Calu3 (cell line): Measurements from ENCODE around the gene MOB3A. TPM values are rescaled to one million over a fixed set of nuclear protein-coding genes. Genes with fewer than 3 reads are reported as not detected.

Experiments used
- BruUV-seq: library from RNA; stranded (reverse); fragments of 400-500 nt; replicated peaks from 2 replicates; lab custom pipeline; 2021; lab: Mats Ljungman, UMichigan
- CTCF ChIA-PET: fragments of 300-600 bp; sonication (Branson Sonifier 250); formaldehyde crosslinking; loops from one replicate; lab custom pipeline; 2022; ENCODE audit warnings: antibody characterized with exemption; lab: Charles Lee
- DNase-seq: peaks from one replicate; pipeline ENCODE4 v3.0.0; 2022
- H3K27ac Mint-ChIP-seq: one replicate; pipeline ENCODE4 v1.8.0; 2022; ENCODE audit warnings: mixed read lengths; ENCODE audit not compliant: unreplicated experiment
- H3K27me3 Mint-ChIP-seq: one replicate; pipeline ENCODE4 v1.8.0; 2022; ENCODE audit warnings: mixed read lengths; ENCODE audit not compliant: unreplicated experiment
- H3K36me3 Mint-ChIP-seq: one replicate; pipeline ENCODE4 v1.8.0; 2022; ENCODE audit warnings: mild to moderate bottlenecking, moderate library complexity, mixed read lengths; ENCODE audit not compliant: insufficient read depth, unreplicated experiment
- H3K4me1 Mint-ChIP-seq: one replicate; pipeline ENCODE4 v1.8.0; 2022; ENCODE audit warnings: mild to moderate bottlenecking, low read depth, mixed read lengths; ENCODE audit not compliant: unreplicated experiment
- H3K4me3 Mint-ChIP-seq: one replicate; pipeline ENCODE4 v1.8.0; 2022; ENCODE audit warnings: mild to moderate bottlenecking, low read depth, moderate library complexity, mixed read lengths; ENCODE audit not compliant: unreplicated experiment
- H3K9me3 Mint-ChIP-seq: one replicate; pipeline ENCODE4 v1.8.0; 2022; ENCODE audit warnings: low read depth, mixed read lengths; ENCODE audit not compliant: unreplicated experiment
- CTCF ChIP-seq: fragments of 200-600 bp; IDR thresholded peaks from one replicate; pipeline ENCODE4 v1.8.0; 2022; ENCODE audit warnings: antibody characterized with exemption; ENCODE audit not compliant: unreplicated experiment
- intact Hi-C: fragments of 100-400 bp; cut with micrococcal nuclease; formaldehyde crosslinking; loops from one replicate; pipeline ENCODE4 v1.10.0; 2022; ENCODE audit not compliant: unreplicated experiment
- total RNA-seq: library from RNA; stranded (reverse); gene quantifications from 2 replicates; pipeline ENCODE4 v1.2.3, GENCODE V29; 2022

The MOB3A gene
- total RNA-seq, 1 experiment from 2014 or later, result 15.8 TPM

- Mint-ChIP-seq H3K4me1 (no peaks in the 10 kb centered on the region), H3K36me3 (peaks cover 46% of the 10 kb centered on the region), H3K27ac (peak overlapping the region; percentile 30), H3K9me3 (no peaks in the 10 kb centered on the region), H3K4me3 (no peak overlapping the region), H3K27me3 (no peaks in the 10 kb centered on the region)
- no peak for DNase-seq
- BruUV-seq, result no TSS peak
- CTCF ChIA-PET, result no interaction called here
- TF ChIP-seq CTCF, result no peak
- intact Hi-C loops, result no loop called here
Observed at GRCh38 chr19:2057484-2058469, 38.3 kb downstream of the MOB3A start.

- Mint-ChIP-seq H3K9me3 (no peaks in the 10 kb centered on the region), H3K4me1 (no peaks in the 10 kb centered on the region), H3K36me3 (peaks cover 42% of the 10 kb centered on the region), H3K27ac (no peak overlapping the region), H3K27me3 (no peaks in the 10 kb centered on the region), H3K4me3 (no peak overlapping the region)
- TF ChIP-seq CTCF, result no peak
- intact Hi-C loops, result no loop called here
- CTCF ChIA-PET, result interaction anchor here (0.6 kb wide), 1 partner anchor 77 kb away, joined by 3 read pairs; no protein-coding TSS in a partner anchor
- no TSS peak for BruUV-seq
- DNase-seq, result no peak
Observed at GRCh38 chr19:2056837-2057192, 39.3 kb downstream of the MOB3A start.

GRCh38 chr19:2055931-2056836 lies 39.9 kb downstream of the MOB3A start:
- H3K4me3 Mint-ChIP-seq, result no peak overlapping the region
- no peaks in the 10 kb centered on the region for H3K4me1 Mint-ChIP-seq
- no peak for DNase-seq
- no peaks in the 10 kb centered on the region for H3K27me3 Mint-ChIP-seq
- peaks cover 42% of the 10 kb centered on the region for H3K36me3 Mint-ChIP-seq
- intact Hi-C loops, result no loop called here
- H3K9me3 Mint-ChIP-seq, result no peaks in the 10 kb centered on the region
- no peak for TF ChIP-seq CTCF
- BruUV-seq, result no TSS peak
- no peak overlapping the region for H3K27ac Mint-ChIP-seq
- CTCF ChIA-PET, result interaction anchor here (0.6 to 0.7 kb wide), 2 partner anchors 74 to 78 kb away, joined by 3 to 14 read pairs; no protein-coding TSS in a partner anchor

GRCh38 chr19:2054763-2055162 lies 41.4 kb downstream of the MOB3A start:
- H3K27ac Mint-ChIP-seq, result no peak overlapping the region
- H3K4me3 Mint-ChIP-seq, result no peak overlapping the region
- DNase-seq, result no peak
- H3K9me3 Mint-ChIP-seq, result no peaks in the 10 kb centered on the region
- H3K36me3 Mint-ChIP-seq, result peaks cover 39% of the 10 kb centered on the region
- H3K4me1 Mint-ChIP-seq, result no peaks in the 10 kb centered on the region
- no peaks in the 10 kb centered on the region for H3K27me3 Mint-ChIP-seq
- intact Hi-C loops, result no loop called here
- TF ChIP-seq CTCF, result no peak
- BruUV-seq, result no TSS peak
- CTCF ChIA-PET, result no interaction called here
